Measurements from ENCODE around the gene ALX3.
A peak's percentile ranks its signal among the peaks of the same experiment; 100 is the strongest.

ALX3 gene

GRCh38 chr1:110067893-110068645 is 2.4 kb downstream of the ALX3 start:
- no peak for DNase-seq (ENCODE audit: extremely low spot score, insufficient read length, low read depth)
- no peak for FAIRE-seq

DNA sequence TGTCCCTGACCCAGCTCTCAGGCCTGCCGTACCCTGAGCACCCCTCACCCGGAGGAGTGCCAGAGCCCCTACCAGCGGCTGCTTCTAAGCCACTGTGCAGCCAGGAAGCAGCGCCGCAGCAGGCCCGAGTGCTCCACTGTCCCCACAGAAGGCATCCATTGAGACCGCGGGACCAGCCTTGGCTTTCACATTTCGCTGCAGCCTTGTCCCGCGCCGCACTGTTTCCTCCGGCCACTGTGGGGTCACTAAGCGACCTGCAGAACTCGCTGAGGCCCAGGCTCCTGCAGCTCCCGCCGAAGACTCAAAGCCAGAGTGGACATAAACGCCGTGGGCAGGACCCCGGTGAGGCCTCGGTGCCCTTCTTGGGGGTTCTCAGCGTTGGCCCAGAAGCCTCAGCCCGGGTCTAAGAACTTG is 3.0 kb downstream of the ALX3 start:
- DNase-seq (ENCODE audit: extremely low spot score, insufficient read length, low read depth) (no peak), FAIRE-seq (no peak)

GRCh38 chr1:110065841-110066240 is 4.6 kb downstream of the ALX3 start:
- no peak for FAIRE-seq
- no peak for DNase-seq (ENCODE audit: extremely low spot score, insufficient read length, low read depth)

DNA sequence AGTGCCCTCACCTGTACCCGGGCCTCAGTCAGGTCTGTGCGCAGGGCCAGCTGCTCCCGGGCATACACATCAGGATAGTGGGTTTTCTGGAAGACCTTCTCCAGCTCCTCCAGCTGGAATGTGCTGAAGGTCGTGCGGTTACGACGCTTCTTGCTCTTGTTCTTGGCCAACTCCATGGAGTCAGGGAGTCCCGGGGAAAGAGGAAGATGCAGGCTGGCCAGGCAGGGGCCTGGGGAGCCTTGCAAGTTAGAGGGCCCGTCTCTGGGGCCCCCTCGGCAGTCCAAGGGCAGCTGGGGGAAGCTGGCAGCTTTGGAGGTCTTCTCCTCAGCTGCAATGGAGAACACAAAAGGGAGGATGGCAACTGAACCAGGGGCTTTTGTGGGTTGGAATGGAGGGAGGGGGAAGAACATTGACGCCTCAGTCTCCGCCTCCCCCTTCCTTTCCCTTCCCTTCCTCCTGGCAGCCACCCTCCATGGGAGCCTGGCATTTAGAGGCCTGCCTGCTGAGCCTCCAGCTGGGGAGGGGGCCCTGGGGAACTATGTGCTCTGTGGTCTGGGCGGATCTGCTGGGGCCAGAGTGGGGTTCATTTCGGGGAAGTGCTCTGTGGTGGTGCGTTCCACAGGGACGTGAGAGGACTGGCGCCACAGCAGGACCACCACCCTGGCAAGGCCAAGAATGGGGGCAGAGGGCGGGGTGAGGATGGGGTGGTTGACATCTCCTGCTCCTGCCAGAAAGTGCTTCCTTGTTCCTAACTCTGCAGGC is 5.7 kb downstream of the ALX3 start:
- FAIRE-seq (no peak), DNase-seq (ENCODE audit: extremely low spot score, insufficient read length, low read depth) (no peak)

- DNase-seq (ENCODE audit: extremely low spot score, insufficient read length, low read depth): no peak
- no peak for FAIRE-seq
Observed at GRCh38 chr1:110063781-110064180, 6.7 kb downstream of the ALX3 start.

- FAIRE-seq (no peak), DNase-seq (ENCODE audit: extremely low spot score, insufficient read length, low read depth) (no peak)
Observed at GRCh38 chr1:110062612-110063011, 7.9 kb downstream of the ALX3 start.

GRCh38 chr1:110061341-110061740 is 9.1 kb downstream of the ALX3 start:
- DNase-seq (ENCODE audit: extremely low spot score, insufficient read length, low read depth) (no peak), FAIRE-seq (no peak)

GRCh38 chr1:110060662-110061060 is 9.8 kb downstream of the ALX3 start:
- FAIRE-seq (no peak), DNase-seq (ENCODE audit: extremely low spot score, insufficient read length, low read depth) (no peak)

DNA sequence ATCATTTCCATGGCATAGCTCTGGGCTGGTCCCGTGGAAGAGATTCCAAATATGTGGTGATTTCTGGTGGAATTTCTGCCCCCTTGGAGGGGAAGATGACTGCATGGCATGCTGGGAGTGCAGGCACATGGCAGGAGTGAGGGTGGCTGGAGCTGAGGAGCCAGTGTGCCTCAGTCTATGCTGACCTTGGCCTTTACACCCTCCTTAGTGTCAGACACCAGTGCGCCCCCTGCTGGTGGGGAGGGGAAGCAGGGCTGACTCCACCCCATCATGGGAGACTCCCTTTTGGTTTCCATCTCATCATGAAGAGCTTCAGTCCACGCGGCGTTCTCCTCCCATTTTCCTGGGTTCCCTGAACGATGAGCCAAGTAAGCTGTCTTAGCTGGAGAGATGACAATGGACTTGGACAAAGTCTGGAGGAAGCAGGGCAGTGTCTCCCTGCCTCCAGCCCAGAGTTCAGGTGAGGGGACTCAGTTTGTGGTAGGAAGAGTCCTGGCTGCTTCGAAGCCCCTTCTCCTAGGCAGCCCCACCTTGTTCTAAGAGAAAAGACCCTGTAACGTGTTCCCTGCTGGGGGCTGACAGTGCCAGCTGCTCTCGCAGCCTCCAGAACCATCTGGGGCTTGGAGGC is 10.3 kb downstream of the ALX3 start:
- peak; percentile 66 for FAIRE-seq
- DNase-seq (ENCODE audit: extremely low spot score, insufficient read length, low read depth): no peak

DNA sequence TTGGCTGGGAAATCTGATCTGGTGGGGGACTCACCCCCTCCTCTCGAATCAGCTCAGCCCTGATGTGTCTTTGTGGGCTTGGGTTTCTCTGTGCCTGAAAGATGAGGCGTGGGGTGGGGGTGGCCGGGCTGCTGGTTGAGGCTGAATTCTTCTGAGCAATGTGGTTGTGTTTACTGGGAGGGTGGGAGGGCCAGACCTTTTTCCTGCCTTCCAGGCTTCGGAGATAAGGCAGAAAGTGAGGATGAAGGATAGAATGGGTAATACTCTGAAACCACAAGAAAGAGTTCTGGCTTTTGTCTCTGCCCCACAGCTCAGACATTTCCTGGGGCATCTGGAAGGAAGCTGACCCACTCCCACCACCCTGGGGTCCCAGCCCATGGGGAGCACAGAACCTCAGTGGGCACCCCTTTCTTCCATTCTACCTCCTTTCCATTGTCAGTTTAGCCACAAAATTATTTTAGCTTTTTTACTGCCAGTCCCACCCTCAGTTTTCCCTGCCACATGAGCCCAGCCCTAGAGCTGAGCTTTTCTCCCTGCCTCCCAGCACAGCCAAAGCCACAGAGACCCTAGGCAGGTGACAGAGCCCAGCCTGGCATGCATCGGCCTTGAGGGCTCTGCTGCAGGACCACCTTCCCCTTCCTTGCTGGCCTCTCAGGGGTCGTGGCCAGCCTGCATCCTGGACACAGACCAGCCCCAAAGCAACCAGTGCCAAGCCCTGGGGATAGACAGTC is 11.2 kb downstream of the ALX3 start:
- FAIRE-seq (no peak), DNase-seq (ENCODE audit: extremely low spot score, insufficient read length, low read depth) (no peak)

DNA sequence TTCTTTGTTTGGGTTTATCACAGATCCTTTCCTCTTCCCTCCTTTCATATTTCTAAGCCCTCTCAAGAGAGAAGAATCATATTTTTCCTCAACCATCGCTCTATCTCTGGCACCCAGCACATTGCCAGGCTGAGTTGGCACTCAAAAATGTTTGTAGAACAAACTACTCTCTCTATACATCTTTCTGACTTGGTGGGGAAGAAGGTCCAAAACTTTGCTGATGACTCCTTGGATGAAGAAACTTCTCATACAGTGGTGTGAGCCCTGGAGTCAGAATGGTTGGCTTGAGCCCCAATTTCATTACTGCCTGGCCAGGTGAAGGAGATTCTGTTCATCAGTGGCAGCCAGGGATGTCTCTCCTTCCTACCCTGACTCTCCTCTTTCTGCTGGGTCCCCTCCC is 11.9 kb downstream of the ALX3 start:
- FAIRE-seq (no peak), DNase-seq (ENCODE audit: extremely low spot score, insufficient read length, low read depth) (no peak)

DNA sequence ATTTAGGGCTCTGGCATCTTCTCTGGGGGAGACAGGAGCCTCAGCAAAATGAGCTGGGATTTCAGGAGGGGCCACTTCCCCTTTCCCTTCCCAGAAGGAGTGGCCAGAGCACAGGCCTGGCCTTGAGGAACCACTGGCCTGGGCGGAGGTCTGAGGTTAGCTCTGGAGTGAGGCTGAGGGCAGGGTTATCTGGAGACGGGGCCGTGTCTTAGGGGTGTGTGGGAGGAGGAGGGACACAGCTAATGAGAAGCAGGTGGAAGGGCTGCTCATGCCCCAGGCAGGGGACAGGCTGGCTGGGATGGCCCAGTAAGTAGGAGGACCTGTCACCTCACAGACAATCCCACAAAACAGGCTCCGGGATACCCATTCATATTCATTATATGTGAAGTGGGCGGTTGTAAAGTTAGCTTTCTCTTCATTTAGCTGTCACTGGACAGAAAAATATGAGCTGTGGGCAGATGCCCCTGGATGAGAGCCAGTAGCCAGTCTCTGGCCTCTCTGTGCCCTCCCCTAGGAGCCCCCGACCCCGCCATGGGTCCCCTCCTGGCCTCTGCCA is 12.4 kb downstream of the ALX3 start:
- DNase-seq (ENCODE audit: extremely low spot score, insufficient read length, low read depth): no peak
- FAIRE-seq: no peak

DNA sequence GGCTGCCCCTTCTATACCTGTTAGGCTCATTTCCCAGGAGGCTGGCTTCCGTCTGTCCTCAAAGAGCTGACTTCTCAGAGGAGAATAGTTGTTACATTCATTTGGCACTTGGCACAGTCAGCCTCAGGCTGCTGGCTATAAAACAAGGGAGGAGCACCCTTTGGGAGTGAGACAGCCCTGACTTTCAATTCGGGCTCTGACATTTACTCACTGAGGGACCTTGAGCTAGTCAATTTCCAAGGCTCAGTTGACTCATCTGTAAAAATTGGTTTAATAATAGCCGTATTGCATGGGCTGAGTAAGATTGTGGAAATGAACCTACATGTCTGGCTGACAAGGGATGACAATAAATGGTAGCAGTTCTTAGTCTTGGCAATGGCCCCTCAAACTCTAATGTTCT is 13.7 kb downstream of the ALX3 start:
- DNase-seq (ENCODE audit: extremely low spot score, insufficient read length, low read depth): no peak
- no peak for FAIRE-seq

- FAIRE-seq: no peak
- no peak for DNase-seq (ENCODE audit: extremely low spot score, insufficient read length, low read depth)
Observed at GRCh38 chr1:110056285-110056683, 14.2 kb downstream of the ALX3 start.

DNA sequence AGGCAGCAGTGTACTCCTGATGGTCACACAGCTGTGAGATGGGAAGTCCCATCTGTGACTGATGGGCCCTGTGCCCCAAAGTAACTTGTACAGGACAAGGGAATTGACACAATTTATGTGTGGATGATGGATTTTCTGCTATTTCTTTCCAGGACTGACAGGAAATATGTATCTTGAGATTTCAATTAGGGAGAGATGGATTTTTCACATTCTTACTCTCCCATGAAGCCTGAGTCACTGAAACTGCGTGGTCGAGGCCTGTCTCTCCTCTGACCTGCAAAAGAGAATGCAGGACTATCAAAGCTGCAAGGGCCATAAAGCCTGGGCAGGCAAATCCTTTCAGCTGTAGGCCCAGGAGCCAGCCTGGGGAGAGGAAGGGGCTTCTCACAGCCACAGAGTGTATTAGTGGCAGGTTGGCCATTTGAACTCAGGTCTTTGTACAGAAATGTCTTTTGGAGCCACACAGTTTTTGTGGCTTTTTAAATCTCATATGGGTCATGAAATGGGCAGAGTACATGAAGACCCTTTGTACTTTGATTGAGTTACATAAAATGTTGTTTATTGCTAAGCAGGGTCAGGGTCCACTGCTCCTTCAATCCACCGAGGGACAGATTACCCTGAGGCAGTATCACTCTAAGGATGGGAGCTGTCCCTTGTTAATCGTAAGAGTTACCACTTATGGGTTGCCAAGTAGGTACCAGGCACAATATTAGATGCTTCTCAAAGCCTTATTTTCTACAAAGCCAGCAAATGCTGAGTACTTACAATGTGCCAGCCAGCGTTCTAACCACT is 14.8 kb downstream of the ALX3 start:
- DNase-seq (ENCODE audit: extremely low spot score, insufficient read length, low read depth): no peak
- FAIRE-seq: no peak

DNA sequence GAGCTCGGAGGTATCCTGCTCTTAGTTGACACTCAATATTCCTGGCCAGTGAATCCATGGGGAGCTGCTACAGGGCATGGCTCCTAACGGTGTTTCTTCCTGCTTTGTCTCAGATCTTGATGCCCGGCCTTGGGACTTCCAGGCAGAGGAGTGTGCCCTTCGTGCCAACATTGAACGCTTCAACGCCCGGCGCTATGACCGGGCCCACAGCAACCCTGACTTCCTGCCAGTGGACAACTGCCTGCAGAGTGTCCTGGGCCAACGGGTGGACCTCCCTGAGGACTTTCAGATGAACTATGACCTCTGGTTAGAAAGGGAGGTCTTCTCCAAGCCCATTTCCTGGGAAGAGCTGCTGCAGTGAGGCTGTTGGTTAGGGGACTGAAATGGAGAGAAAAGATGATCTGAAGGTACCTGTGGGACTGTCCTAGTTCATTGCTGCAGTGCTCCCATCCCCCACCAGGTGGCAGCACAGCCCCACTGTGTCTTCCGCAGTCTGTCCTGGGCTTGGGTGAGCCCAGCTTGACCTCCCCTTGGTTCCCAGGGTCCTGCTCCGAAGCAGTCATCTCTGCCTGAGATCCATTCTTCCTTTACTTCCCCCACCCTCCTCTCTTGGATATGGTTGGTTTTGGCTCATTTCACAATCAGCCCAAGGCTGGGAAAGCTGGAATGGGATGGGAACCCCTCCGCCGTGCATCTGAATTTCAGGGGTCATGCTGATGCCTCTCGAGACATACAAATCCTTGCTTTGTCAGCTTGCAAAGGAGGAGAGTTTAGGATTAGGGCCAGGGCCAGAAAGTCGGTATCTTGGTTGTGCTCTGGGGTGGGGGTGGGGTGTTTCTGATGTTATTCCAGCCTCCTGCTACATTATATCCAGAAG is 16.7 kb downstream of the ALX3 start:
- FAIRE-seq: peak; percentile 45

GRCh38 chr1:110051262-110051648 is 19.2 kb downstream of the ALX3 start:
- FAIRE-seq: no peak
- DNase-seq (ENCODE audit: extremely low spot score, insufficient read length, low read depth): no peak

More for the DNA sequence above, 16.7 kb downstream of the ALX3 start:
- no peak for DNase-seq (ENCODE audit: extremely low spot score, insufficient read length, low read depth)

GRCh38 chr1:110050602-110051261 is 19.7 kb downstream of the ALX3 start:
- FAIRE-seq: no peak
- no peak for DNase-seq (ENCODE audit: extremely low spot score, insufficient read length, low read depth)
